Upper lobe of right lung (tissue), 1 donor: ENCODE data around the gene TSKS. TPM values are rescaled to one million over a fixed set of nuclear protein-coding genes. Genes with fewer than 3 reads are reported as not detected.

ENCODE experiments used
- ATAC-seq: fragments of 200-7000 bp; cut with Tn5 transposase; one replicate; pipeline ENCODE4 v1.9.1; 2020; ENCODE audit warnings: mild to moderate bottlenecking, moderate library complexity
- DNase-seq: peaks from one replicate; pipeline ENCODE4 v3.0.0-alpha.2; 2020
- H3K27ac ChIP-seq: fragments of 200-600 bp; one replicate; pipeline ENCODE4 v1.8.0; 2022
- H3K27me3 ChIP-seq: fragments of 200-600 bp; one replicate; pipeline ENCODE4 v1.8.0; 2022; ENCODE audit warnings: mild to moderate bottlenecking
- H3K36me3 ChIP-seq: fragments of 200-600 bp; one replicate; pipeline ENCODE4 v1.8.0; 2022
- H3K4me1 ChIP-seq: fragments of 200-600 bp; one replicate; pipeline ENCODE4 v1.8.0; 2022
- H3K4me3 ChIP-seq: fragments of 200-600 bp; one replicate; pipeline ENCODE4 v1.8.0; 2022; ENCODE audit warnings: mild to moderate bottlenecking
- H3K9me3 ChIP-seq: fragments of 200-600 bp; one replicate; pipeline ENCODE4 v1.8.0; 2022
- intact Hi-C: fragments of 100-400 bp; cut with DNase I; formaldehyde crosslinking; loops from one replicate; pipeline ENCODE4 v1.11.0; 2022
- total RNA-seq: library from RNA; stranded (reverse); fragmentation: NEBNext Ultra II Directional; extraction: Animal tissue kit (Norgen Biotek cat#: 25700); gene quantifications from one replicate; pipeline ENCODE4 v1.2.1, GENCODE V29; 2021
- TF ChIP-seq, protein P1 (sequence below): fragments of 200-600 bp; IDR thresholded peaks from one replicate; pipeline ENCODE4 v1.8.0; 2022; ENCODE audit warnings: antibody characterized with exemption
- donor health status: DM: no; HTN: yes; CAD: no; lungs with severe emphysema.

The TSKS gene
- total RNA-seq, 1 donor from 2014 or later, result 0.43 TPM

DNA sequence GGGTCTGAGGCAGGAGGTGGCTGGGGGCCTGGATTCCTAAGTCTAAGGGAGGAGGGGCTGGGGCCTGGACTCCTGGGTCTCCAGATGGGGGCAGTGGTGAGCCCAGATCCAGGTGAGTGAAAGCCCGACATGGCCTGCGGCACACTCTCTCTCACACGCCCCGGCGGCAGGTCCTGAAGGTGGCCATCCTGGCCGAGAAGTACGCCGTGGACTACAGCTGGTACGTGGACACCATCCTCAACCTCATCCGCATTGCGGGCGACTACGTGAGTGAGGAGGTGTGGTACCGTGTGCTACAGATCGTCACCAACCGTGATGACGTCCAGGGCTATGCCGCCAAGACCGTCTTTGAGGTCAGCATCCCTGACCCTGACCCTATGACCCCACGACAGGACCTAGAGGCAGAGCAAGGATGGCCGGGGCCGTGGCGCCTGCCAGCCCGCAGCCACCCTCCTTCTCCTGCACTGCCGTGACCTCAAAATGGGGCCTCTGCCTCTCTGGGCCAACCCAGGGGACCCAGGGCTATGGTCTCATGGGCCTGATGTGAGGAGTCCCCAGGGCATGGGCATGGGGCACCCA is 36.8 kb upstream of the TSKS start:
- intact Hi-C loops, result no loop called here
- peak; percentile 7 for ATAC-seq
- no peaks in the 10 kb centered on the region for H3K4me1 ChIP-seq
- no peak for DNase-seq
- H3K9me3 ChIP-seq, result no peaks in the 10 kb centered on the region
- no peaks in the 10 kb centered on the region for H3K27me3 ChIP-seq
- TF ChIP-seq, protein P1, sequence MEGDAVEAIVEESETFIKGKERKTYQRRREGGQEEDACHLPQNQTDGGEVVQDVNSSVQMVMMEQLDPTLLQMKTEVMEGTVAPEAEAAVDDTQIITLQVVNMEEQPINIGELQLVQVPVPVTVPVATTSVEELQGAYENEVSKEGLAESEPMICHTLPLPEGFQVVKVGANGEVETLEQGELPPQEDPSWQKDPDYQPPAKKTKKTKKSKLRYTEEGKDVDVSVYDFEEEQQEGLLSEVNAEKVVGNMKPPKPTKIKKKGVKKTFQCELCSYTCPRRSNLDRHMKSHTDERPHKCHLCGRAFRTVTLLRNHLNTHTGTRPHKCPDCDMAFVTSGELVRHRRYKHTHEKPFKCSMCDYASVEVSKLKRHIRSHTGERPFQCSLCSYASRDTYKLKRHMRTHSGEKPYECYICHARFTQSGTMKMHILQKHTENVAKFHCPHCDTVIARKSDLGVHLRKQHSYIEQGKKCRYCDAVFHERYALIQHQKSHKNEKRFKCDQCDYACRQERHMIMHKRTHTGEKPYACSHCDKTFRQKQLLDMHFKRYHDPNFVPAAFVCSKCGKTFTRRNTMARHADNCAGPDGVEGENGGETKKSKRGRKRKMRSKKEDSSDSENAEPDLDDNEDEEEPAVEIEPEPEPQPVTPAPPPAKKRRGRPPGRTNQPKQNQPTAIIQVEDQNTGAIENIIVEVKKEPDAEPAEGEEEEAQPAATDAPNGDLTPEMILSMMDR, result no peak
- H3K27ac ChIP-seq, result no peak overlapping the region
- no peak overlapping the region for H3K4me3 ChIP-seq
- H3K36me3 ChIP-seq, result peaks cover 82% of the 10 kb centered on the region

DNA sequence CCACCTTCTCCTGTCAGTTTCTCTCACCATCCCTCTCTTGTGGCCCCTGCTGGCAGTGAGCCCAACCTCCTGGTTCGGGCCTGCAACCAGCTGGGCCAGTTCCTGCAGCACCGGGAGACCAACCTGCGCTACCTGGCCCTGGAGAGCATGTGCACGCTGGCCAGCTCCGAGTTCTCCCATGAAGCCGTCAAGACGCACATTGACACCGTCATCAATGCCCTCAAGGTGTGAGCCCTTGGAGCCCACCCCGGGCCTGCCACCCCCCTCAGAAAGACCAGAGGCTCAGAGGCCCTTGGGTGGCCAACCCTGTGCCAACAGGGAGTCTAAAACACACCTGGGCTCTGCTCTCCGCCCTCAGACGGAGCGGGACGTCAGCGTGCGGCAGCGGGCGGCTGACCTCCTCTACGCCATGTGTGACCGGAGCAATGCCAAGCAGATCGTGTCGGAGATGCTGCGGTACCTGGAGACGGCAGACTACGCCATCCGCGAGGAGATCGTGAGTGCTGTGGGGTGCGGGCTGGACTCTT is 36.2 kb upstream of the TSKS start:
- TF ChIP-seq, protein P1, result no peak
- DNase-seq (no peak), ATAC-seq (no peak)
- no peaks in the 10 kb centered on the region for H3K9me3 ChIP-seq
- H3K36me3 ChIP-seq, result peaks cover 88% of the 10 kb centered on the region
- no peaks in the 10 kb centered on the region for H3K4me1 ChIP-seq
- H3K27ac ChIP-seq, result no peak overlapping the region
- intact Hi-C loops, result no loop called here
- H3K27me3 ChIP-seq, result no peaks in the 10 kb centered on the region
- no peak overlapping the region for H3K4me3 ChIP-seq

DNA sequence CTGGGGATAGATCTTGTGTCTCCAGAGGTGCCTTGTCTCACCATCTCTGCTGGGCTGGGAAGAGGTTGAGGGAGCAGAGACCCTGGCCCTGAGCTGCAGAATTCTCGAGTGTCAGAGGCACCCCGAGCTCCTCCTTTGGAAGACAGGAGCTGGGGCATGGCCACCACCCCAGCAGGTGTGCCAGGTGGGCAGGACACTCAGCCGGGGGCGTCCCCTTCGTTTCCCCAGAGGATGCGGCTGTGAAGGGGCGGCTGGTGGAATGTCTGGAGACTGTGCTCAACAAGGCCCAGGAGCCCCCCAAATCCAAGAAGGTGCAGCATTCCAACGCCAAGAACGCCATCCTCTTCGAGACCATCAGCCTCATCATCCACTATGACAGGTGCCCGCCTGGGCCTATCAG is 35.5 kb upstream of the TSKS start:
- H3K27me3 ChIP-seq, result no peaks in the 10 kb centered on the region
- DNase-seq (no peak), ATAC-seq (no peak)
- TF ChIP-seq, protein P1, result no peak
- no peaks in the 10 kb centered on the region for H3K9me3 ChIP-seq
- no peak overlapping the region for H3K4me3 ChIP-seq
- H3K27ac ChIP-seq, result no peak overlapping the region
- intact Hi-C loops, result no loop called here
- H3K4me1 ChIP-seq, result no peaks in the 10 kb centered on the region
- H3K36me3 ChIP-seq, result peaks cover 93% of the 10 kb centered on the region

DNA sequence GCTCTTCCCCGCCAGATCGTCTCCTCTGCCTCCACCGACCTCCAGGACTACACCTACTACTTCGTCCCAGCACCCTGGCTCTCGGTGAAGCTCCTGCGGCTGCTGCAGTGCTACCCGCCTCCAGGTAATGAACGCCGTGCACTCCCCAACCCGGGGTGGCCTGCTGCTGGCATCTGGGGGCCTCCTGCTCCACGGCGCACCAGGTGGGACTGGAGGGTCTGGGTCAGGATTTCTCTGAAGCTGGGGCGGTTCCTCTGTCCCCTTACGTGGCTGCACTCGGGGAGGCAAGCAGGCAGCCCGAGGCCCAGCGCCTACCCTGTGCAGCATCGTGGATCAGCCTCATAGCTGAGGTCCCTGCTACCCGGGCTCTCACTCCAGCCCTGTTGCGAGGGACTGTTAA is 32.5 kb upstream of the TSKS start:
- Histone ChIP-seq H3K4me1 (no peaks in the 10 kb centered on the region), H3K36me3 (peaks cover 91% of the 10 kb centered on the region), H3K27me3 (no peaks in the 10 kb centered on the region), H3K9me3 (no peaks in the 10 kb centered on the region), H3K4me3 (no peak overlapping the region), H3K27ac (no peak overlapping the region)
- TF ChIP-seq, protein P1, result no peak
- no peak for DNase-seq
- intact Hi-C loops, result no loop called here
- no peak for ATAC-seq

DNA sequence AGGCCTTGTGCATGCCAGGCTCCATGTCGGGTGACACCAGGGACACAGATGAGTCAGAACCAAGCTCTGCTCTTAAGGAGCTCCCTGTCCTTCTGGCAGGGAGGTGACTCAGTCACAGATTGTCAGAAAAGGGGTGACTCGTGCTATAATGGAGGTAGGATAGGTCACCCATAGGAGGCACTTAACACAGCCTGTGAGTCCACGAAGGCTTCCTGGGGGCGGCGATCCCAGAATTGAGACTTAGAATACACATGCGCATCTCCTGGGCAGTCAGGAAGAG is 30.4 kb upstream of the TSKS start:
- no peak overlapping the region for H3K4me3 ChIP-seq
- H3K9me3 ChIP-seq, result no peaks in the 10 kb centered on the region
- no peaks in the 10 kb centered on the region for H3K4me1 ChIP-seq
- H3K27me3 ChIP-seq, result no peaks in the 10 kb centered on the region
- H3K36me3 ChIP-seq, result peaks cover 82% of the 10 kb centered on the region
- TF ChIP-seq, protein P1, result no peak
- intact Hi-C loops, result no loop called here
- DNase-seq (no peak), ATAC-seq (no peak)
- no peak overlapping the region for H3K27ac ChIP-seq
